ENCODE measurements around the gene AKNA.

- no peak; the same call in none of the 2 replicates for TF ChIP-seq POLR2A (IDR thresholded peaks at IDR 0.05; ENCODE audit: low read depth, low read length)
- no peak for TF ChIP-seq POLR2AphosphoS5 (IDR thresholded peaks at IDR 0.05; ENCODE audit: low read depth, low read length)
Measured at GRCh38 chr9:114383521-114384231, 4.1 kb downstream of the AKNA start.
